K562 (cell line): ENCODE measurements around the gene OTOGL. TPM values are rescaled to one million over a fixed set of nuclear protein-coding genes. Genes with fewer than 3 reads are reported as not detected.

Source experiments
- ATAC-seq: fragments of 200-7000 bp; cut with Tn5 transposase; 3 replicates; pipeline ENCODE4 v1.9.1; 2020; ENCODE audit warnings: moderate library complexity
- BruUV-seq: library from RNA; stranded (reverse); fragments of 400-500 nt; replicated peaks from 2 replicates; lab custom pipeline; 2021; lab: Mats Ljungman, UMichigan
- CTCF ChIA-PET: fragments of 300-600 bp; formaldehyde crosslinking; extraction: SDS; loops from one replicate; lab custom pipeline; 2021; ENCODE audit warnings: low intra/inter-chr PET ratio; lab: Yijun Ruan, JAX
- POLR2A ChIA-PET: fragments of 300-600, 350-650 bp; sonication (Branson Sonifier 250); formaldehyde crosslinking; extraction: SDS; loops from one replicate; lab custom pipeline; 2021; ENCODE audit warnings: antibody characterized with exemption, inconsistent platforms; lab: Yijun Ruan, JAX
- DNase-seq, 4 experiments: peaks; one replicate each; pipeline versions ENCODE4 v3.0.0 to v3.0.0-alpha.2; 2011 to 2018; ENCODE audit warnings: low spot score in 3 of 4, mixed read lengths in 3 of 4; ENCODE audit errors: extremely low read depth in 1 of 4
- FAIRE-seq: peaks from 2 replicates; lab custom pipeline; 2011; peaks lifted over from hg19 to GRCh38; lab: Jason Lieb, UNC
- H2AFZ ChIP-seq: 2 replicates; pipeline ENCODE4 v1.6.0; 2011; ENCODE audit warnings: low read depth, low read length, control low read depth, inconsistent platforms
- H3K27ac ChIP-seq: fragments of 200-600 bp; 3 replicates; pipeline ENCODE4 v1.8.0; 2011; ENCODE audit warnings: low read depth, mild to moderate bottlenecking, control low read depth, inconsistent platforms, low read length, moderate library complexity, mixed read lengths; ENCODE audit errors: extremely low read depth
- H3K27me3 ChIP-seq, 2 experiments: fragments of 300-600 bp in 1 of 2; 2 replicates in 1 of 2; 3 replicates in 1 of 2; pipeline versions ENCODE4 v1.6.0 to v1.8.0; 2011; ENCODE audit warnings: inconsistent platforms in 2 of 2, low read length in 2 of 2, mild to moderate bottlenecking in 1 of 2, mixed read lengths in 1 of 2, moderate library complexity in 1 of 2; ENCODE audit not compliant: control insufficient read depth in 2 of 2, insufficient read depth in 2 of 2
- H3K36me3 ChIP-seq: fragments of 300-600 bp; 3 replicates; pipeline ENCODE4 v1.8.0; 2011; ENCODE audit warnings: mild to moderate bottlenecking, low read length, inconsistent platforms; ENCODE audit not compliant: control insufficient read depth, insufficient read depth
- H3K4me1 ChIP-seq, 2 experiments: fragments of 200-600 bp in 1 of 2; replicated peaks in 1 of 2; 2 replicates in 1 of 2; 3 replicates in 1 of 2; pipeline versions ENCODE4 v1.5.1 to v1.8.0; 2011; ENCODE audit warnings: inconsistent platforms in 2 of 2, low read length in 2 of 2, mild to moderate bottlenecking in 1 of 2, mixed read lengths in 1 of 2, moderate library complexity in 1 of 2; ENCODE audit not compliant: control insufficient read depth in 2 of 2, insufficient read depth in 2 of 2
- H3K4me2 ChIP-seq: 2 replicates; pipeline ENCODE4 v1.6.1; 2011; ENCODE audit warnings: low read length, control low read depth, inconsistent platforms, mixed read lengths; ENCODE audit not compliant: insufficient read depth
- H3K4me3 ChIP-seq: fragments of 200-600 bp; sonication (generic), shearing (Covaris generic); 2 replicates; pipeline ENCODE4 v1.5.1; 2016; ENCODE audit warnings: control low read depth, inconsistent platforms
- H3K79me2 ChIP-seq: fragments of 200-600 bp; 3 replicates; pipeline ENCODE4 v1.8.0; 2011; ENCODE audit warnings: low read length, inconsistent platforms; ENCODE audit not compliant: control insufficient read depth, insufficient read depth
- H3K9ac ChIP-seq, 2 experiments: 2 replicates each; pipeline versions ENCODE4 v1.6.0 to v1.6.1; 2011; ENCODE audit warnings: low read depth in 2 of 2, low read length in 2 of 2, control low read depth in 1 of 2, inconsistent platforms in 1 of 2, mild to moderate bottlenecking in 1 of 2, mixed read lengths in 1 of 2; ENCODE audit not compliant: insufficient read depth in 1 of 2
- H3K9me1 ChIP-seq: one replicate; pipeline ENCODE4 v1.6.0; 2011; ENCODE audit warnings: inconsistent platforms, mild to moderate bottlenecking, low read length, moderate library complexity; ENCODE audit not compliant: control insufficient read depth, insufficient read depth
- H3K9me3 ChIP-seq: replicated peaks from 2 replicates; pipeline ENCODE4 v1.5.1; 2011; ENCODE audit warnings: low read depth, low read length, inconsistent platforms; ENCODE audit not compliant: control insufficient read depth, insufficient read depth
- H4K20me1 ChIP-seq: replicated peaks from 2 replicates; pipeline ENCODE4 v1.6.1; 2011; ENCODE audit warnings: low read length, inconsistent platforms, mixed read lengths; ENCODE audit not compliant: control insufficient read depth, insufficient read depth
- IRF1 ChIP-seq: sonication (generic); formaldehyde crosslinking; IDR thresholded peaks from 2 replicates; pipeline ENCODE4 v1.8.0; 2022; ENCODE audit warnings: missing genetic modification reagents, mild to moderate bottlenecking, borderline replicate concordance
- MLX ChIP-seq, 2 experiments: fragments of 450-650 bp in 1 of 2; sonication (generic) in 1 of 2; formaldehyde crosslinking; conservative IDR thresholded peaks; 2 replicates each; pipeline versions ENCODE4 v1.4.0 to v1.8.1; 2020 to 2022; ENCODE audit warnings: mild to moderate bottlenecking in 1 of 2, missing genetic modification reagents in 1 of 2
- NCOR1 ChIP-seq: fragments of 450-650 bp; IDR thresholded peaks from 2 replicates; pipeline ENCODE4 v1.6.1; 2016; ENCODE audit warnings: mild to moderate bottlenecking, moderate library complexity
- PHF21A ChIP-seq: fragments of 450-650 bp; IDR thresholded peaks from 2 replicates; pipeline ENCODE4 v1.6.1; 2017; ENCODE audit warnings: low read depth, borderline replicate concordance
- RNF219 ChIP-seq: fragments of 250-450 bp; sonication (Bioruptor Pico); IDR thresholded peaks from 2 replicates; pipeline ENCODE4 v1.5.0; 2022; ENCODE audit warnings: mild to moderate bottlenecking
- SFPQ ChIP-seq: fragments of 200-400 bp; formaldehyde crosslinking; IDR thresholded peaks from 2 replicates; pipeline ENCODE4 v1.6.1; 2017; ENCODE audit warnings: mild to moderate bottlenecking, low read depth, low read length, moderate library complexity
- SMAD3 ChIP-seq: fragments of 450-650 bp; formaldehyde crosslinking; conservative IDR thresholded peaks from 2 replicates; pipeline ENCODE4 v1.4.0; 2020; ENCODE audit warnings: mild to moderate bottlenecking
- SNIP1 ChIP-seq: fragments of 450-650 bp; IDR thresholded peaks from 2 replicates; pipeline ENCODE4 v1.7.1; 2017; ENCODE audit warnings: low read depth, mild to moderate bottlenecking
- THAP12 ChIP-seq: fragments of 250-450 bp; sonication (Bioruptor Pico); IDR thresholded peaks from 2 replicates; pipeline ENCODE4 v1.9.0; 2021; ENCODE audit warnings: mild to moderate bottlenecking, inconsistent platforms
- ZFP30 ChIP-seq: fragments of 250-450 bp; sonication (Bioruptor Pico); IDR thresholded peaks from 2 replicates; pipeline ENCODE4 v1.8.0; 2022; ENCODE audit warnings: moderate library complexity, mild to moderate bottlenecking, inconsistent platforms, borderline replicate concordance
- ZNF311 ChIP-seq: fragments of 250-450 bp; sonication (Bioruptor Pico); IDR thresholded peaks from 2 replicates; pipeline ENCODE4 v1.4.0; 2020; ENCODE audit warnings: mild to moderate bottlenecking, moderate library complexity
- ZNF561 ChIP-seq: fragments of 450-650 bp; formaldehyde crosslinking; conservative IDR thresholded peaks from 2 replicates; pipeline ENCODE4 v1.4.0; 2020; ENCODE audit warnings: mild to moderate bottlenecking, moderate library complexity
- WGBS: fragments of 100-300 bp; shearing (Covaris generic); methylation state at CpG from one replicate; pipeline ENCODE4 v1.1.6; 2016; ENCODE audit warnings: low coverage, mixed read lengths; ENCODE audit not compliant: insufficient coverage; ENCODE audit errors: missing lambda C conversion rate; 5-methylcytosine and 5-hydroxymethylcytosine counted together
- in situ Hi-C: fragments of 300-500 bp; cut with MboI; formaldehyde crosslinking; loops from 4 replicates; pipeline ENCODE4 v1.15.0; 2018; ENCODE audit warnings: inconsistent platforms, mixed read lengths
- intact Hi-C: fragments of 100-400 bp; cut with micrococcal nuclease; formaldehyde crosslinking; loops from 2 replicates; pipeline ENCODE4 v1.14.2; 2022
- polyA plus RNA-seq, 8 experiments: library from polyadenylated mRNA; depleted of rRNA in 4 of 8; stranded (reverse) in 5 of 8; unstranded in 3 of 8; fragments of >200 nt; fragmentation: Nextera tagmentation in 2 of 8; fragmentation: Illumina TruSeq in 1 of 8; extraction: Ambion mirVana in 2 of 8; extraction: Trizol in 1 of 8; gene quantifications; 2 replicates each; pipeline versions ENCODE4 v1.2.1 to v1.2.3, GENCODE V29; 2011 to 2014; ENCODE audit warnings: inconsistent platforms in 1 of 8, missing spikeins in 1 of 8
- total RNA-seq, 7 experiments: library from RNA; depleted of rRNA in 6 of 7; stranded (reverse); fragments of >200 nt in 6 of 7; fragmentation: Illumina TruSeq in 2 of 7; extraction: Trizol in 2 of 7; gene quantifications; 2 replicates each; pipeline versions ENCODE4 v1.2.1 to v1.2.3, GENCODE V29; 2011 to 2021; ENCODE audit warnings: low replicate concordance in 1 of 7

OTOGL gene
- total and polyA plus RNA-seq, 9 of the 15 experiments (the other 6 are each of a cell fraction or from before 2014, with no cell fraction given): 0.02 to 0.03 TPM; not detected in 7

- Histone ChIP-seq H3K27ac (no peak overlapping the region), H3K4me2 (no peak overlapping the region), H3K79me2 (no peaks in the 10 kb centered on the region), H2AFZ (no peak overlapping the region), H3K9ac (no peak overlapping the region), H3K4me3 (no peak overlapping the region), H4K20me1 (no peaks in the 10 kb centered on the region), H3K4me1 (no peaks in the 10 kb centered on the region)
- intact Hi-C loops: no loop called here
- no peak for FAIRE-seq
- no peak for TF ChIP-seq ZNF561 (CRISPR knock-in tag)
- TF ChIP-seq RNF219: no peak
- no peak for TF ChIP-seq SMAD3 (CRISPR knock-in tag)
- TF ChIP-seq NCOR1: no peak
- no peak for TF ChIP-seq ZNF311 (CRISPR knock-in tag)
- no peak for TF ChIP-seq PHF21A
- TF ChIP-seq SFPQ: no peak
- no peak for TF ChIP-seq THAP12 (CRISPR knock-in tag)
- no peak for TF ChIP-seq SNIP1
- TF ChIP-seq IRF1 (CRISPR knock-in tag): no peak
- TF ChIP-seq ZFP30 (CRISPR knock-in tag): no peak
- no peak for TF ChIP-seq MLX (CRISPR knock-in tag; conservative IDR thresholded peaks at IDR 0.05)
- TF ChIP-seq, all 486 proteins: peak for 0
- WGBS: 0% methylated on average over 2 of the region's 2 CpGs
- in situ Hi-C loops: loop anchor here (5.0 kb wide), 1 partner anchor 618 kb away; no protein-coding TSS in a partner anchor
- CTCF ChIA-PET: no interaction called here
- no peaks in the 10 kb centered on the region for H3K9me3 ChIP-seq
- no peaks in the 10 kb centered on the region for H3K36me3 ChIP-seq
- POLR2A ChIA-PET: no interaction called here
- H3K9me1 ChIP-seq: no peaks in the 10 kb centered on the region
- DNase-seq: no peak
- ATAC-seq: no peak
- no peaks in the 10 kb centered on the region for H3K27me3 ChIP-seq
- BruUV-seq: no TSS peak
These were observed 49.1 kb upstream of the OTOGL start for GRCh38 chr12:80050236-80050635.
